Breast epithelium (tissue), 3 donors: ENCODE data around the gene RIIAD1.

Experiments used
- POLR2A ChIP-seq: fragments of 450-650 bp; IDR thresholded peaks from one replicate; pipeline ENCODE4 v1.6.1; 2016; ENCODE audit warnings: antibody characterized with exemption, mild to moderate bottlenecking, moderate library complexity
- POLR2AphosphoS5 ChIP-seq, 3 donors: sonication (generic); formaldehyde crosslinking; IDR thresholded peaks; one replicate each; pipeline ENCODE4 v1.6.1; 2017; ENCODE audit warnings: antibody characterized with exemption in 3 of 3
- TF ChIP-seq, protein P1 (sequence below), 3 donors: fragments of 450-650 bp; IDR thresholded peaks; one replicate each; pipeline ENCODE4 v1.5.1; 2016 to 2017; ENCODE audit warnings: antibody characterized with exemption in 3 of 3, mild to moderate bottlenecking in 3 of 3, moderate library complexity in 3 of 3

DNA sequence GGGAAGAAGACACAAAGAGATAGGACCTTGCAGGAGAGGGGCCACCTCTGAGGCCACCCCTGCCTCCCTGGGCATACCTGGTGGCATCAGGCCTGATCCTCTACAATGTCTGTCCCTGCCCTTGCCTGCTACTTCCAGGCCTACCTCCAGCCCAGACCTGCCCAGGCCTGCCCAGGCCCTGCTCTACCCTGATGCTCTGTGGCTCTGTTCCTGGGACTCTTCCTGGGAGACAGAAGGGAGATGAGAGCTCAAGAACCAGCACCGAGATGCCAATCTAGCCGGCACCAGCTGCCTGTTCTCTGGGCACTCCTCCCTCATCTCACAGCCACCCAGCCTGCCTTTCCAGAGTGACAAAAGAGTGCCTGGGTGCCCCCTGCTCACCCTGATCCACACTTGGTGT, 7.4 kb upstream of the RIIAD1 start:
- TF ChIP-seq, protein P1, sequence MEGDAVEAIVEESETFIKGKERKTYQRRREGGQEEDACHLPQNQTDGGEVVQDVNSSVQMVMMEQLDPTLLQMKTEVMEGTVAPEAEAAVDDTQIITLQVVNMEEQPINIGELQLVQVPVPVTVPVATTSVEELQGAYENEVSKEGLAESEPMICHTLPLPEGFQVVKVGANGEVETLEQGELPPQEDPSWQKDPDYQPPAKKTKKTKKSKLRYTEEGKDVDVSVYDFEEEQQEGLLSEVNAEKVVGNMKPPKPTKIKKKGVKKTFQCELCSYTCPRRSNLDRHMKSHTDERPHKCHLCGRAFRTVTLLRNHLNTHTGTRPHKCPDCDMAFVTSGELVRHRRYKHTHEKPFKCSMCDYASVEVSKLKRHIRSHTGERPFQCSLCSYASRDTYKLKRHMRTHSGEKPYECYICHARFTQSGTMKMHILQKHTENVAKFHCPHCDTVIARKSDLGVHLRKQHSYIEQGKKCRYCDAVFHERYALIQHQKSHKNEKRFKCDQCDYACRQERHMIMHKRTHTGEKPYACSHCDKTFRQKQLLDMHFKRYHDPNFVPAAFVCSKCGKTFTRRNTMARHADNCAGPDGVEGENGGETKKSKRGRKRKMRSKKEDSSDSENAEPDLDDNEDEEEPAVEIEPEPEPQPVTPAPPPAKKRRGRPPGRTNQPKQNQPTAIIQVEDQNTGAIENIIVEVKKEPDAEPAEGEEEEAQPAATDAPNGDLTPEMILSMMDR (IDR thresholded peaks at IDR 0.05): no peak
- TF ChIP-seq POLR2AphosphoS5 (IDR thresholded peaks at IDR 0.05) (no peak), POLR2A (no peak)
